HEK293 (cell line): ENCODE measurements around the gene CCDC149.

Source experiments
- CTCF ChIA-PET: fragments of 350-600 bp; formaldehyde crosslinking; extraction: SDS; loops from one replicate; lab custom pipeline; 2021; ENCODE audit warnings: antibody characterized with exemption; lab: Yijun Ruan, JAX
- POLR2A ChIA-PET: fragments of 300-600 bp; formaldehyde crosslinking; extraction: SDS; loops from one replicate; lab custom pipeline; 2020; ENCODE audit warnings: antibody characterized with exemption, inconsistent platforms; lab: Yijun Ruan, JAX
- H3K27ac ChIP-seq: fragments of 200-500 bp; sonication (Bioruptor generic); 2 replicates; pipeline ENCODE4 v1.5.1; 2014; ENCODE audit warnings: low read depth, low read length, control low read depth, inconsistent platforms; ENCODE audit errors: extremely low read depth
- H3K36me3 ChIP-seq, 2 experiments: fragments of 200-500 bp in 1 of 2; sonication (Bioruptor generic) in 1 of 2; 1 replicate in 1 of 2; 2 replicates in 1 of 2; pipeline ENCODE4 v1.5.1; 2014 to 2017; ENCODE audit warnings: inconsistent platforms in 2 of 2, low read length in 2 of 2; ENCODE audit not compliant: control insufficient read depth in 2 of 2, insufficient read depth in 1 of 2
- H3K4me1 ChIP-seq: fragments of 200-500 bp; sonication (Bioruptor generic); 2 replicates; pipeline ENCODE4 v1.5.1; 2014; ENCODE audit warnings: mild to moderate bottlenecking, low read length, inconsistent platforms; ENCODE audit not compliant: control insufficient read depth, insufficient read depth
- H3K4me3 ChIP-seq: 2 replicates; pipeline ENCODE4 v1.5.1; 2011; ENCODE audit warnings: low read depth, mild to moderate bottlenecking, control low read depth, low read length, moderate library complexity
- H3K9me3 ChIP-seq: fragments of 200-500 bp; sonication (Bioruptor generic); 2 replicates; pipeline ENCODE4 v1.5.1; 2014; ENCODE audit warnings: low read depth, low read length, inconsistent platforms; ENCODE audit not compliant: control insufficient read depth, insufficient read depth
- REPIN1 ChIP-seq: fragments of 450-650 bp; formaldehyde crosslinking; IDR thresholded peaks from 2 replicates; pipeline ENCODE4 v1.5.1; 2017; ENCODE audit warnings: missing biosample characterization, missing genetic modification characterization, low read depth
- SP7 ChIP-seq: fragments of 450-650 bp; formaldehyde crosslinking; IDR thresholded peaks from 2 replicates; pipeline ENCODE4 v1.5.1; 2016; ENCODE audit warnings: missing biosample characterization, missing genetic modification characterization
- TCF7L2 ChIP-seq: IDR thresholded peaks from 2 replicates; pipeline ENCODE4 v1.6.1; 2011; ENCODE audit warnings: low read depth, mild to moderate bottlenecking, inconsistent platforms, low read length, moderate library complexity, borderline replicate concordance
- YY1 ChIP-seq: fragments of 450-650 bp; formaldehyde crosslinking; IDR thresholded peaks from 2 replicates; pipeline ENCODE4 v1.5.1; 2018; ENCODE audit warnings: missing biosample characterization, missing genetic modification characterization
- ZNF184 ChIP-seq: fragments of 450-650 bp; IDR thresholded peaks from 2 replicates; pipeline ENCODE4 v1.5.1; 2018; ENCODE audit warnings: missing biosample characterization, mild to moderate bottlenecking, missing genetic modification characterization
- ZNF548 ChIP-seq: fragments of 450-650 bp; formaldehyde crosslinking; IDR thresholded peaks from 2 replicates; pipeline ENCODE4 v1.5.1; 2016; ENCODE audit warnings: missing biosample characterization, missing genetic modification characterization

The CCDC149 gene

DNA sequence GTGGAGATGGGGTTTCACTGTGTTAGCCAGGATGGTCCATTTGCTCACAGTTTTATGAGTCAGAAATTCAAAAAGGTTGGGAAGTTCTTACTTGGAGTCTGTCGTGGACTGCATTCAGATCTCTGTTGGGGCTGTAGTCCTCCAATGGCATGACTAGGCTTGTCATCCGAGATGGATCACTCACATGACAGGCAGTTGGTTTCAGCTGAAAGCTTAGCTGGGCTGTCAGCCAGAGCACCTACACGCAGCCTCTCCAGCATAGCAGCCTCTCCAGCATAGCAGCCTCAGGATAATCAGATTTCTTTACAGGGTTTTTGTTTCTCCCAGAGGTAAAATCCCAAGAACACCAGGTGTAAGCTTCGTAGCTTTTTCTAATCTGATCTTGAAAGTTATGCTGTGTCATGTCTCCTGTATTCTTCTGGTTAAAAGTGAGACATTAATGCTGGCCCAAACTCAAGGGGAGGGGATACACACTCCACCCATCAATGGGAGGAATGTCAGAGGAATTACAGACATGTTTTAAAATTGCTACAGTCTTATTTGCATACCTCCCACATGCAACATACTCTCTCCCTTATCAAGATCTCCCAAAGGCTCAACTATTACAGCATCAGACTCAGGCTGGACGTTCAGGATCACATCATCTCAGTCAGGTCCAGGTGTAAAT is 149.1 kb downstream of the CCDC149 start:
- CTCF ChIA-PET = interaction anchor here (0.6 kb wide), 1 partner anchor 157 kb away, joined by 3 read pairs; no protein-coding TSS in a partner anchor
- TF ChIP-seq REPIN1 (tag by site-specific recombination) (no peak), ZNF184 (tag by site-specific recombination) (no peak), TCF7L2 (no peak), YY1 (tag by site-specific recombination) (no peak), SP7 (tag by site-specific recombination) (no peak), ZNF548 (tag by site-specific recombination) (no peak)

More for the DNA sequence above, 149.1 kb downstream of the CCDC149 start:
- Histone ChIP-seq H3K27ac (no peak overlapping the region), H3K36me3 (no peaks in the 10 kb centered on the region), H3K4me3 (no peak overlapping the region), H3K4me1 (no peaks in the 10 kb centered on the region), H3K9me3 (no peaks in the 10 kb centered on the region)
- POLR2A ChIA-PET = no interaction called here
